Hypothalamus (tissue), 51 donors: ENCODE data around the gene ADARB1.

Experiments
- DNase-seq, 51 donors: peaks; one replicate each; lab custom pipeline; 2025; lab: John Stamatoyannopoulos, UW

ADARB1 gene

GRCh38 chr21:45162809-45163208 lies 88.4 kb downstream of the ADARB1 start:
- DNase-seq, result no peak

DNA sequence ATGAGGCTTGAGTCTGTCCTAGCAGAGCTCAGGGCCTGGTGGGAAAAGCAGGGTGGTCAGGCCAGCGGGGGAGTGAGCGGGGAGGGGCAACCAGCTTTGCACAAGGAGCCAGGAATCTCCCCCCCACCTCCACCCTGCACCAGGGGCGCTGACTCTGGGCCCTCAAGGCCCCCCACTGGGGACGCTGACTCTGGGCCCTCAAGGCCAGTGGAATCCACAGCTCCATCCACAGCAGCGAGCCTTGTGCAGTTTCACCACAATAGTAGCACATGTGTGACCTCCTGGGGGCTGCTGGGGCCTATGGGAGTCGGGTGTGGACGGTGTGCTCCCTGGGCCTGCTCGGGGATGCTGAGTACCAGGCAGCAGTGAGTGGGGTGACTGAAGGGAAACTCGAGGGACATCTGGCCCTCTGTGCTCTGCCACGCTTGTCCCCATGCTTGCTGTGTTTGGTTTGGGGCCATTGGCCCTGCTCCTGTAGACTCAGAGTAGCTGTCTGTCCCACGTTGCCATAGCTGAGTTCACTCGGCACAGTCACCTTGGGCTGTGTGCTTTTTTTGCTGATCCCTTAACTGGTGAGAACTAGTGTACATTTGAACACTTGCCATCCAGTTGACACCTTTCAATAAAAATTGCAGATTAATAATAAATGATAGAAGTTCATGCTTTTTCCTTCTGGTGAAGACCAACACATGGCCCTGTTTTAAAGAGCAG lies 89.2 kb downstream of the ADARB1 start:
- no peak for DNase-seq

DNA sequence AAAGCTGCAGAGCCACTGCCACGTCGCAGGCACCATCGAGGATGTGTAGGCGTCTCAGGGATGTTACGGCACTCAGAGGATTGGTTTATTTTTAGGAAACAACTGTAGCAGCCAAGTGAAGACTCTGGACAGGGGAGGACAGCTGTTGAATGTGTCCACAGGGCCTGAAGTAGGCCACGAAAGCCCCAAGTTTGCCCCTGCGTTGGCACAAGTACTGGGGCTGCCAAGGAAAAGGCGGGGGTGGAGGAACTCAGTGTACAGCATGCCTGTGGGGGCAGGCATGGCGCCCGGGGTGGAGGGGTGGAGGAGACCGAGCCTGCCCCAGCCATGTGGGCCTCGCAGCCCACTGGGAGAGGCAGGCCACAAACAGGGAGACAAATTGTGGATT lies 89.7 kb downstream of the ADARB1 start:
- peak in 1 of 51 donors; percentile 26 for DNase-seq

GRCh38 chr21:45164838-45165237 lies 90.5 kb downstream of the ADARB1 start:
- no peak for DNase-seq

DNA sequence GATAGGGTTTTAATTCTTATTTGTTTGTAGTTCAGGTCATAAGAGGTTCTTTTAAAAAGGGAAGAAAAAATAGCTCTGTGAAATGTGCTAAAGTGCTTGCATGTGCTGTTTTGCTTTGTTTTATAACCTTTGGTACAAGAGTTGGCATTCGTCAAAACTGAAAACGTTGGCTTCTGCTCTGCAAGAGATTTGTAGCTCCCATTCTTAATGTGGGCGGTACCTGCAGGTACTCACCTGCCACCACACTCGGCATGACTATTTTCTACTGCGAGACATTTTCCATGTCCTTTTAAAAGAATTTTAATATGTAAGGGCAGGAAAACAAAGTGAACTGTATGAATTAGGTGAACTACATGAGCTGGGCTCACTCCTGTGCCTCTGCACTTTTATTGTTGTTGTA lies 92.6 kb downstream of the ADARB1 start:
- peak in 1 of 51 donors; percentile 27 for DNase-seq

- no peak for DNase-seq
Measured at GRCh38 chr21:45167796-45168222, 93.4 kb downstream of the ADARB1 start.

- DNase-seq, result no peak
Measured at GRCh38 chr21:45168522-45168921, 94.1 kb downstream of the ADARB1 start.

DNA sequence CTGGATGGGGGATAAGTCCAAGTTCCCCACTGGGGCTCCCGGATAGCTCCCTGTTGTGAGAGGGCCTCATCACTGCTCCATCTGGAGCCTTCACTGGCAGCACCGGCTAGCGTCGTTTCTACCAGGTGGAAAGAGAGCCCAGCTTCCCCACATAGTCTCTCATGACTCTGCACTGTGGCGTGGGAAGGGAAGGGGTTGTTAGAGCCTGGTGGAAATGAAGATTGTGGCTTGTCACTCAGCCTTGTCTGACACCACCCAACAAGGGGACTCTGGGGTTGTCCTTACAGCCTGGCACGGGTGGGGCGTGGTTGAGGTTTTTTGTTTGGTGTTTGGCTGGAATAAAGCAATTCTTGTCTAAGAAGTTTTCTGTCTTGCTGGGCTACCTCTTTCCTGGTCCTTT lies 94.6 kb downstream of the ADARB1 start:
- no peak for DNase-seq

DNA sequence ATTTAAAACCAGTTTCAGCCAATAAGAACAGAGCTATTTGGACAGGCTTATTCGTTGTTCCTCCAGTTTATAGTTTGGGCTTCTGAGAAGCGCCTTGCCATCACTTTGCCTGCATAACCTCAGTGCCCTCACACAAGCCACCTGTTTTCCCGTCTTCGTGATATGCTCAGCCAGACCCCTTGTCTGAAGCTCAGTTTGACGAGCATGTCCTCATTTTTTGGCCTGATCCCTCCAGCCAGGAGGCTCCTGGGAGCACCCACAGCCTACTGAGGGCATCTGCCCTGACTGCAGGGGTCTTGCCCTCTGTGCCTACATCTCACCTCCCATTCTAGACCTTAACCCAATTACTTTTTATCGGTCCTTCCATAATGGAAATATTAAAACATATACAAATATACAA lies 95.3 kb downstream of the ADARB1 start:
- DNase-seq, result no peak

DNA sequence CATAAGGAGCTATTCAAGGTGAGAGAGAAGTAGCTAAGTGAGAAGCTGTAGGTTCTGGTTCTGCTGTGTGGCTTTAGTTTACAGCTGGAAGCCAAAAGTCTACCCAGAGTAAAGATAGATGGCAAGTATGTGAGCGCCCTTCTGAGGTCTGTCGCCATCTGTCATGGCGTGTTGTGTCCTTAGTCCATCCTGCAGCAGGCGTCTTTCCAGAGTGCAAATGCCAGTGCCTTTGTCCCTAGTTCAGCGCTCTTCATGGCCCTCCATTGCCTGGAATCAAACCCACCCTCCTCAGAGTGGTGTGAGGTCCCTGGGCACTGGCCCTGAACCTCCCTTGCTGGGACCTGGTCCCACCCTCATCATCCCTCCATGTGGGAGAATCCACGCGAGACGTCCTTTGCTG lies 96.6 kb downstream of the ADARB1 start:
- no peak for DNase-seq

DNA sequence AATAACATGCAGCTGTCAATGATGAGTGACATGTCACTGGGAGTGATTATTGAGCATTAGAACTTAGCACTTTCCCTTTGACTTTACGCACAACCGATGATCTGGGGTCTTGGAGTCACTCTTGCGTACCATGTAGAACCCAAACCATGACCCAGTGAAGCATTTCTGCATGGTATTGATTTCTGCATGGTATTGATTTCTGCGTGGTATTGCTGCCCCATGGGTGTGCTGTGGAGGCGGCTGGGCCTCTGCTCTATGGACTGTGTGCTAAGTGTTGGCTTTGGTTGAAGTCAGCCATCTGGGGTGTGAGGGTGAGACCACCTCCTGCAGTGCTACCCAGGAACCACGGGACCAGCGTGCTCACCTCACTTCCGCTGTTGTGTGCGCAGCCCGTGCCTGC lies 98.0 kb downstream of the ADARB1 start:
- no peak for DNase-seq

DNA sequence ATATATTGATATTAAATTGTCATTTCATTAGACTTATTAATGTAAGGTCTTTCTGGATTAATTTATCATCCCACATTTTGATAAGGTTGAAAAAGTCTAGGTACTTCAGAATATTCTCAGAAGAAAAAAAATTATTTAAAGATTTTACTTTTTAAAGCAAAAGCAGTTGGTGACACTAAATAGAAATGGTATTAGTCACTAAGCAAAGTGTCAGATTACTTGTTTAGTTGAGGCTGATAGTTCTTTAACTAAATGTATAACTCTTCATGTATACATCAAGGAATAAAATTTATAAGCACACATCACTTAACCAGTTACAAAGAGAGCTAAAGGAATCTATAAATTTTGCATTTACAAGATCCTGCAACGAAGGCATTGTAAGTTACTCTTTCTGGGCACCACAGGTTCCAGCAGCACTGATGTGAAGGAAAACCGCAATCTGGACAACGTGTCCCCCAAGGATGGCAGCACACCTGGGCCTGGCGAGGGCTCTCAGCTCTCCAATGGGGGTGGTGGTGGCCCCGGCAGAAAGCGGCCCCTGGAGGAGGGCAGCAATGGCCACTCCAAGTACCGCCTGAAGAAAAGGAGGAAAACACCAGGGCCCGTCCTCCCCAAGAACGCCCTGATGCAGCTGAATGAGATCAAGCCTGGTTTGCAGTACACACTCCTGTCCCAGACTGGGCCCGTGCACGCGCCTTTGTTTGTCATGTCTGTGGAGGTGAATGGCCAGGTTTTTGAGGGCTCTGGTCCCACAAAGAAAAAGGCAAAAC lies 101.1 kb downstream of the ADARB1 start:
- no peak for DNase-seq

DNA sequence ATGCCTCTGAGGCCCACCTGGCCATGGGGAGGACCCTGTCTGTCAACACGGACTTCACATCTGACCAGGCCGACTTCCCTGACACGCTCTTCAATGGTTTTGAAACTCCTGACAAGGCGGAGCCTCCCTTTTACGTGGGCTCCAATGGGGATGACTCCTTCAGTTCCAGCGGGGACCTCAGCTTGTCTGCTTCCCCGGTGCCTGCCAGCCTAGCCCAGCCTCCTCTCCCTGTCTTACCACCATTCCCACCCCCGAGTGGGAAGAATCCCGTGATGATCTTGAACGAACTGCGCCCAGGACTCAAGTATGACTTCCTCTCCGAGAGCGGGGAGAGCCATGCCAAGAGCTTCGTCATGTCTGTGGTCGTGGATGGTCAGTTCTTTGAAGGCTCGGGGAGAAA lies 101.8 kb downstream of the ADARB1 start:
- no peak for DNase-seq

DNA sequence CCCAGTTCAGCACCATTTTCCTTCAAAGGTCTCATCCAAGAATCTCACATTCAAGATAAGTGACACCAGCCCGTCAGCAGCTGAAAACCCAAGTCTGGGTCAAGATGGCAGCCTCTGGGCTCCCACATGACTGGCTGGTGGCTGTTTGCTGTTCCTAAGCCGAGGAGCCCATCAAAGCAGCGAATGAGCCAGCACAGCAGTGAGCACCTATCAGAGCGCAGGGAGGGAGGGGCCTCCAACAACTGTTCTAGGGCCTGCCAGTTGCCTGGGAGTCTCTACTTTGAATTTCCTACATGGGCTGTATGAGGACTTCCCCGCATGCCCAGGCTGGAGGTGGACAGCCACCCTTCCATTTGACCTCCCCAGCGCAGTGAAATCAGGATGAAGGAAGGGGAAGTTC lies 102.7 kb downstream of the ADARB1 start:
- DNase-seq, result no peak

GRCh38 chr21:45178070-45178608 lies 103.8 kb downstream of the ADARB1 start:
- no peak for DNase-seq

GRCh38 chr21:45178971-45179370 lies 104.6 kb downstream of the ADARB1 start:
- no peak for DNase-seq

DNA sequence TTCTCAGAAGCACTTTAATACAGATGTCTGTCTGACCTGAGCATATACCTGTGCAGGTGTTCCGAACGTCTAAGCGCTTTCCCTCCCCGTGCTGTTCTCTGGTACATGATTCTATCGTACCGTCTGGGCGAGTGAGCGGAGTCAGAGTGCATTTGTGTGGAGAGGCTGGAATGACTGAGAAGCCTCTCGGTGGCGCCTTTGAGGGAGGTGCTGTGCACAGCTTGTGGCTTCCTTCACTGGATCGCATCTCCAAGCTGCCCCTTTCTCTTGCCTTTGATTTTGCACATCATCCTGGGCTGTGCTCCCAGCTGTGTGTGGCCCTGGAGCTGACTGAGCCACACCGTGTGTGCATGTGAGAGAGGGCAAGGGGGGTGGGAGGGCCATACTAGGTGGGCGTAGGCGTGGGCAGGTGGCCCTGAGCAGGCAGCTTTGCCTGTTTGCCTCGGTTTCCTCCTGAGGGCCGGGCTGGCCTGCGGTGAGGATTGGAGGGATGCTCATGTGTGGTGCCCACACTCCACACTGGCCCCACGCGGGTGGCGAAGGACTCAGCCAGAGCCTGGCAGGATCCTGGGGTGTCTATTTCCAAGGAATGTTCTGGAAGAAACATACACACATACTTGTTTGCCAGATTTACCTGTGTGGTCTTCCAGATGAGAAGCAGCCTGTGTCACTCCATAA lies 105.3 kb downstream of the ADARB1 start:
- no peak for DNase-seq

GRCh38 chr21:45180246-45180599 lies 105.8 kb downstream of the ADARB1 start:
- DNase-seq, result no peak

- DNase-seq, result no peak
Measured at GRCh38 chr21:45182958-45183357, 108.6 kb downstream of the ADARB1 start.

DNA sequence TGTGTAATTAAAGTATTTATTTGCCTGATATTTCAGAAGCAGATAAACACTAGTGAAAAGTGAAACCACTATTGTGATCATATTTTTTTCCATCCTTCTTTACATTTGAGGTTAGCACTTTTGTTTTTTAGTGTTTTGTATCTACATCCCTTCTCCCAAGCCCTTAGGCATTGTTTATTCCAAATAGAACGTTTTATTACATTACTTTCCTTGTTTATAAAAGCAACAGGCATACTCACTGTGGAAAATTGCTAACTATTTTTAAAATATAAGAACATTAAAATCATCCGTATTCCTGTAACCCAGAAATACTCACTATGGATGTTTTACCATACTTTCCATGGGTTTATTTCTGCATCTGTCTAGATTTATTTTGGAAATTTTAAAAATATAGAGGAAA lies 109.5 kb downstream of the ADARB1 start:
- no peak for DNase-seq

DNA sequence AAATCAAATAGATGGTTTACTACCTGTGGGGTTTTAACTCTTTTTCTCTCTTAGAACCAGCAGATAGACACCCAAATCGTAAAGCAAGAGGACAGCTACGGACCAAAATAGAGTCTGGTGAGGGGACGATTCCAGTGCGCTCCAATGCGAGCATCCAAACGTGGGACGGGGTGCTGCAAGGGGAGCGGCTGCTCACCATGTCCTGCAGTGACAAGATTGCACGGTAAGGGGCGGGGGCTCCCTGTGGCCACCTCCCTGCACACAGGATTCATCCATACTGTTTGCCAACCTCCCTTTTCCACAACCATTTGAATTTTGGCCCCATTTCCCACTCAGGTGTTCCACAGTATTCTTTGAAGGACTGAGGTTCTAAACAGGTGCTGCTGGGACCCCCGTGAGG lies 110.5 kb downstream of the ADARB1 start:
- DNase-seq, result no peak

GRCh38 chr21:45186709-45187108 lies 112.3 kb downstream of the ADARB1 start:
- DNase-seq, result no peak
